NT2/D1 (cell line): Measurements from ENCODE around the gene EOLA1.
"Not testable (repeated sequence)": the region's sequence is repeated elsewhere in the genome, so short reads cannot be mapped to it uniquely, and the experiment has no call there.

Source experiments
- SUZ12 ChIP-seq: IDR thresholded peaks from 2 replicates; pipeline ENCODE4 v1.6.1; 2011; ENCODE audit not compliant: insufficient read length, insufficient read depth; ENCODE audit errors: extremely low read depth
- YY1 ChIP-seq: IDR thresholded peaks from 2 replicates; pipeline ENCODE4 v1.6.1; 2011; ENCODE audit not compliant: insufficient read length, insufficient read depth
- ZNF274 ChIP-seq: IDR thresholded peaks from 2 replicates; pipeline ENCODE4 v1.6.1; 2011; ENCODE audit warnings: mild to moderate bottlenecking, low read depth, low read length

DNA sequence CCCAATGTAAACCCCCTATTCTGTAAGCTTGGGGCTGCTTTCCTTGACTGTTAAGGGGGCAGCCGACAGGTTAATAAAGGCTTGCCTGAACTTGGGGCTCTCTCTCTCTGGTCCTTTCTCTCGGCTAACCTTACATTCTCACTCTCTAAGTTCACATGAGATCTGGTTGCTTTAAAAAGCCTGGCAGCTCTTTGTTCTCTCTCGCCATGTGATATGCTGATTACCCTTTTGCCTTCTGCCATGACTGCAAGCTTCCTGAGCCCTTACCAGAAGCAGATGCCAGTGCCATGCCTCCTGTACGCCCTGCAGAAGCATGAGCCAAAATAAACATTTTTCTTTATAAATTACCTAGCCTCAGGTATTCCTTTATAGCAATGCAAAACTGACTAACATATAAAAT, 14.4 kb downstream of the EOLA1 start:
- not testable (repeated sequence) for TF ChIP-seq ZNF274, SUZ12, YY1
